KMS-11 (cell line): ENCODE results near the gene ST6GALNAC6.
A peak's percentile ranks its signal among the peaks of the same experiment; 100 is the strongest.

Experiments used
- H2AFZ ChIP-seq: fragments of 200-600 bp; sonication (generic); 2 replicates; pipeline ENCODE4 v1.6.1; 2016; ENCODE audit warnings: antibody characterized with exemption, mixed run types, low read depth
- H3K27ac ChIP-seq: fragments of 200-600 bp; sonication (generic); 2 replicates; pipeline ENCODE4 v1.6.1; 2016; ENCODE audit warnings: mild to moderate bottlenecking, mixed run types
- H3K27me3 ChIP-seq: fragments of 200-600 bp; sonication (generic); 2 replicates; pipeline ENCODE4 v1.6.1; 2017; ENCODE audit warnings: mild to moderate bottlenecking, low read depth, mixed run types, moderate library complexity; ENCODE audit not compliant: insufficient read depth
- H3K36me3 ChIP-seq: fragments of 200-600 bp; sonication (generic); 2 replicates; pipeline ENCODE4 v1.6.1; 2017; ENCODE audit warnings: mild to moderate bottlenecking, mixed run types; ENCODE audit not compliant: insufficient read depth
- H3K4me1 ChIP-seq: fragments of 200-600 bp; sonication (generic); 2 replicates; pipeline ENCODE4 v1.6.1; 2016; ENCODE audit warnings: mild to moderate bottlenecking, low read depth, mixed run types; ENCODE audit not compliant: poor library complexity, severe bottlenecking
- H3K4me2 ChIP-seq: fragments of 200-600 bp; sonication (generic); 2 replicates; pipeline ENCODE4 v1.7.0; 2016; ENCODE audit warnings: mild to moderate bottlenecking, mixed run types
- H3K4me3 ChIP-seq: fragments of 200-600 bp; sonication (generic); IDR thresholded peaks from 2 replicates; pipeline ENCODE4 v1.6.1; 2017; ENCODE audit warnings: low read depth, low read length, mixed read lengths; ENCODE audit not compliant: insufficient read depth
- H3K79me2 ChIP-seq: fragments of 200-600 bp; sonication (generic); 2 replicates; pipeline ENCODE4 v1.6.1; 2016; ENCODE audit warnings: low read depth, mixed run types; ENCODE audit not compliant: insufficient read depth
- H3K9ac ChIP-seq: fragments of 200-600 bp; sonication (generic); 2 replicates; pipeline ENCODE4 v1.6.1; 2016; ENCODE audit warnings: mild to moderate bottlenecking, mixed run types
- H4K20me1 ChIP-seq: fragments of 200-600 bp; sonication (generic); 2 replicates; pipeline ENCODE4 v1.6.1; 2016; ENCODE audit warnings: mild to moderate bottlenecking, mixed run types; ENCODE audit not compliant: insufficient read depth
- CTCF ChIP-seq: fragments of 200-600 bp; sonication (generic); conservative IDR thresholded peaks from 2 replicates; pipeline ENCODE4 v1.6.1; 2017; ENCODE audit warnings: low read depth, mild to moderate bottlenecking, antibody characterized with exemption, low read length, moderate library complexity, mixed read lengths

Gene ST6GALNAC6

GRCh38 chr9:127935765-127936221 lies 36.4 kb upstream of the ST6GALNAC6 start:
- Histone ChIP-seq H3K27me3 (no peaks in the 10 kb centered on the region), H3K9ac (no peak overlapping the region), H3K27ac (no peak overlapping the region), H4K20me1 (no peaks in the 10 kb centered on the region), H3K36me3 (no peaks in the 10 kb centered on the region), H3K79me2 (peaks cover 24% of the 10 kb centered on the region), H2AFZ (no peak overlapping the region), H3K4me3 (no peak overlapping the region), H3K4me1 (peaks cover 35% of the 10 kb centered on the region), H3K4me2 (peak overlapping the region; percentile 92)
- TF ChIP-seq CTCF = no peak

GRCh38 chr9:127934986-127935385 lies 35.6 kb upstream of the ST6GALNAC6 start:
- Histone ChIP-seq H4K20me1 (no peaks in the 10 kb centered on the region), H3K79me2 (peaks cover 24% of the 10 kb centered on the region), H3K4me2 (no peak overlapping the region; the same call in 1 of the 2 replicates), H3K4me3 (no peak overlapping the region), H2AFZ (no peak overlapping the region), H3K27me3 (no peaks in the 10 kb centered on the region), H3K36me3 (no peaks in the 10 kb centered on the region), H3K27ac (no peak overlapping the region), H3K9ac (no peak overlapping the region), H3K4me1 (peaks cover 40% of the 10 kb centered on the region)
- no peak for TF ChIP-seq CTCF

GRCh38 chr9:127934248-127934647 lies 34.8 kb upstream of the ST6GALNAC6 start:
- Histone ChIP-seq H3K4me2 (no peak overlapping the region), H4K20me1 (no peaks in the 10 kb centered on the region), H2AFZ (no peak overlapping the region), H3K9ac (no peak overlapping the region), H3K4me3 (no peak overlapping the region), H3K36me3 (no peaks in the 10 kb centered on the region), H3K27me3 (no peaks in the 10 kb centered on the region), H3K27ac (no peak overlapping the region), H3K79me2 (peaks cover 24% of the 10 kb centered on the region), H3K4me1 (peaks cover 47% of the 10 kb centered on the region)
- no peak for TF ChIP-seq CTCF

- peak overlapping the region; percentile 43 for H3K27ac ChIP-seq
- H3K4me3 ChIP-seq = no peak overlapping the region
- peaks cover 12% of the 10 kb centered on the region for H3K79me2 ChIP-seq
- H3K27me3 ChIP-seq = no peaks in the 10 kb centered on the region
- peaks cover 59% of the 10 kb centered on the region for H3K4me1 ChIP-seq
- peak overlapping the region; percentile 28; the same call in 1 of the 2 replicates for H3K9ac ChIP-seq
- no peak for TF ChIP-seq CTCF
- H3K36me3 ChIP-seq = no peaks in the 10 kb centered on the region
- 0 out of 2 replicates have a peak overlapping the region, but pooled peaks have one; percentile 10 for H2AFZ ChIP-seq
- H4K20me1 ChIP-seq = no peaks in the 10 kb centered on the region
- H3K4me2 ChIP-seq = peak overlapping the region; percentile 96
Measured at GRCh38 chr9:127931092-127931881, 31.9 kb upstream of the ST6GALNAC6 start.
